ENCODE results near the gene ZNF385B. TPM values are rescaled to one million over a fixed set of nuclear protein-coding genes. Genes with fewer than 3 reads are reported as not detected.

The ZNF385B gene
- total RNA-seq, 1 experiment from 2014 or later: 0.33 TPM

- no peak for TF ChIP-seq CTCF (IDR thresholded peaks at IDR 0.05; ENCODE audit: unreplicated experiment)
- Mint-ChIP-seq H3K4me3 (ENCODE audit: unreplicated experiment) (no peak overlapping the region), H3K9me3 (ENCODE audit: unreplicated experiment) (no peaks in the 10 kb centered on the region), H3K27me3 (ENCODE audit: insufficient read depth, unreplicated experiment) (no peaks in the 10 kb centered on the region), H3K4me1 (ENCODE audit: insufficient read depth, unreplicated experiment) (no peaks in the 10 kb centered on the region), H3K27ac (ENCODE audit: low read depth, unreplicated experiment) (no peak overlapping the region), H3K36me3 (ENCODE audit: insufficient read depth, unreplicated experiment) (no peaks in the 10 kb centered on the region)
- intact Hi-C loops (cut with micrococcal nuclease): no loop called here
- BruUV-seq (replicated peaks): no TSS peak
- DNase-seq (ENCODE audit: unreplicated experiment): no peak
- ChIA-PET CTCF (no interaction called here), POLR2A (no interaction called here)
These were observed 16.4 kb upstream of the ZNF385B start for GRCh38 chr2:179877601-179878364.

GRCh38 chr2:179876266-179876665 is 14.9 kb upstream of the ZNF385B start:
- Mint-ChIP-seq H3K9me3 (ENCODE audit: unreplicated experiment) (no peaks in the 10 kb centered on the region), H3K36me3 (ENCODE audit: insufficient read depth, unreplicated experiment) (no peaks in the 10 kb centered on the region), H3K27ac (ENCODE audit: low read depth, unreplicated experiment) (no peak overlapping the region), H3K27me3 (ENCODE audit: insufficient read depth, unreplicated experiment) (peaks cover 9% of the 10 kb centered on the region), H3K4me1 (ENCODE audit: insufficient read depth, unreplicated experiment) (no peaks in the 10 kb centered on the region), H3K4me3 (ENCODE audit: unreplicated experiment) (no peak overlapping the region)
- CTCF ChIA-PET: interaction anchor here (0.8 to 1.4 kb wide), 3 partner anchors 9 to 22 kb away, joined by 3 read pairs; no protein-coding TSS in a partner anchor
- TF ChIP-seq CTCF (IDR thresholded peaks at IDR 0.05; ENCODE audit: unreplicated experiment): no peak
- intact Hi-C loops (cut with micrococcal nuclease): no loop called here
- DNase-seq (ENCODE audit: unreplicated experiment): no peak
- POLR2A ChIA-PET: interaction anchor here (1.5 kb wide), 1 partner anchor 14 kb away, joined by 3 read pairs; no protein-coding TSS in a partner anchor
- BruUV-seq (replicated peaks): no TSS peak

GRCh38 chr2:179875864-179876263 is 14.5 kb upstream of the ZNF385B start:
- no TSS peak for BruUV-seq (replicated peaks)
- CTCF ChIA-PET: interaction anchor here (1.1 to 1.4 kb wide), 2 partner anchors 9 to 13 kb away, joined by 3 read pairs; no protein-coding TSS in a partner anchor
- no peak overlapping the region for H3K27ac Mint-ChIP-seq (ENCODE audit: low read depth, unreplicated experiment)
- H3K27me3 Mint-ChIP-seq (ENCODE audit: insufficient read depth, unreplicated experiment): peaks cover 9% of the 10 kb centered on the region
- TF ChIP-seq CTCF (IDR thresholded peaks at IDR 0.05; ENCODE audit: unreplicated experiment): no peak
- intact Hi-C loops (cut with micrococcal nuclease): no loop called here
- POLR2A ChIA-PET: interaction anchor here (1.5 kb wide), 1 partner anchor 13 kb away, joined by 3 read pairs; no protein-coding TSS in a partner anchor
- H3K9me3 Mint-ChIP-seq (ENCODE audit: unreplicated experiment): no peaks in the 10 kb centered on the region
- no peaks in the 10 kb centered on the region for H3K36me3 Mint-ChIP-seq (ENCODE audit: insufficient read depth, unreplicated experiment)
- no peak for DNase-seq (ENCODE audit: unreplicated experiment)
- H3K4me3 Mint-ChIP-seq (ENCODE audit: unreplicated experiment): no peak overlapping the region
- H3K4me1 Mint-ChIP-seq (ENCODE audit: insufficient read depth, unreplicated experiment): no peaks in the 10 kb centered on the region

GRCh38 chr2:179862898-179863458 is 1.6 kb upstream of the ZNF385B start:
- Mint-ChIP-seq H3K9me3 (ENCODE audit: unreplicated experiment) (no peaks in the 10 kb centered on the region), H3K4me3 (ENCODE audit: unreplicated experiment) (no peak overlapping the region), H3K36me3 (ENCODE audit: insufficient read depth, unreplicated experiment) (no peaks in the 10 kb centered on the region), H3K27me3 (ENCODE audit: insufficient read depth, unreplicated experiment) (peaks cover 9% of the 10 kb centered on the region), H3K4me1 (ENCODE audit: insufficient read depth, unreplicated experiment) (peaks cover 6% of the 10 kb centered on the region), H3K27ac (ENCODE audit: low read depth, unreplicated experiment) (no peak overlapping the region)
- ChIA-PET CTCF (interaction anchor here (0.8 kb wide), 2 partner anchors 10 to 14 kb away, joined by 3 read pairs; no protein-coding TSS in a partner anchor), POLR2A (interaction anchor here (0.8 to 1.4 kb wide), 2 partner anchors 13 to 25 kb away, joined by 3 read pairs; no protein-coding TSS in a partner anchor)
- no TSS peak for BruUV-seq (replicated peaks)
- intact Hi-C loops (cut with micrococcal nuclease): no loop called here
- TF ChIP-seq CTCF (IDR thresholded peaks at IDR 0.05; ENCODE audit: unreplicated experiment): no peak
- no peak for DNase-seq (ENCODE audit: unreplicated experiment)

All from MCF 10A (cell line).